T47D (cell line): ENCODE data around the gene MAD1L1.

ENCODE experiments used
- DNase-seq, 2 experiments: peaks; one replicate each; pipeline versions ENCODE4 v3.0.0 to v3.0.0-alpha.2; 2011 to 2012; ENCODE audit warnings: low read depth in 1 of 2, low spot score in 1 of 2
- JUND ChIP-seq: IDR thresholded peaks from 2 replicates; pipeline ENCODE4 v1.6.1; 2012; ENCODE audit warnings: low read depth
- in situ Hi-C: cut with HindIII; loops from 2 replicates; pipeline ENCODE4 v1.10.0; 2016; ENCODE audit warnings: low sequenced_read_pairs, low pct_unique_long_range_greater_than_20kb

Gene MAD1L1

GRCh38 chr7:1804310-1804709 is 428.4 kb downstream of the MAD1L1 start:
- in situ Hi-C loops = no loop called here
- no peak for DNase-seq
- TF ChIP-seq JUND = no peak

GRCh38 chr7:1802899-1803298 is 429.8 kb downstream of the MAD1L1 start:
- in situ Hi-C loops = no loop called here
- TF ChIP-seq JUND = no peak
- no peak for DNase-seq

GRCh38 chr7:1800902-1801301 is 431.8 kb downstream of the MAD1L1 start:
- TF ChIP-seq JUND = no peak
- DNase-seq = no peak
- in situ Hi-C loops = no loop called here

- no peak for TF ChIP-seq JUND
- no peak for DNase-seq
- in situ Hi-C loops = no loop called here
Observed at GRCh38 chr7:1798191-1798590, 434.6 kb downstream of the MAD1L1 start.

- no peak for TF ChIP-seq JUND
- in situ Hi-C loops = no loop called here
Observed at GRCh38 chr7:1794888-1795542, 437.7 kb downstream of the MAD1L1 start.

GRCh38 chr7:1787681-1788235 is 445.0 kb downstream of the MAD1L1 start:
- in situ Hi-C loops = no loop called here
- TF ChIP-seq JUND = no peak
- DNase-seq = no peak

More at GRCh38 chr7:1794888-1795542, 437.7 kb downstream of the MAD1L1 start:
- DNase-seq = no peak

GRCh38 chr7:1787241-1787640 is 445.5 kb downstream of the MAD1L1 start:
- no peak for DNase-seq
- in situ Hi-C loops = no loop called here
- TF ChIP-seq JUND = no peak

GRCh38 chr7:1785839-1786238 is 446.9 kb downstream of the MAD1L1 start:
- no peak for DNase-seq
- in situ Hi-C loops = no loop called here
- TF ChIP-seq JUND = no peak

GRCh38 chr7:1781369-1781768 is 451.4 kb downstream of the MAD1L1 start:
- no peak for TF ChIP-seq JUND
- in situ Hi-C loops = no loop called here
- DNase-seq = no peak

- TF ChIP-seq JUND = no peak
- DNase-seq = no peak
- in situ Hi-C loops = no loop called here
Observed at GRCh38 chr7:1779445-1779844, 453.3 kb downstream of the MAD1L1 start.

- TF ChIP-seq JUND = no peak
- no peak for DNase-seq
- in situ Hi-C loops = no loop called here
Observed at GRCh38 chr7:1777122-1777521, 455.6 kb downstream of the MAD1L1 start.

GRCh38 chr7:1775389-1775788 is 457.4 kb downstream of the MAD1L1 start:
- in situ Hi-C loops = no loop called here
- TF ChIP-seq JUND = no peak
- no peak for DNase-seq

GRCh38 chr7:1770331-1770730 is 462.4 kb downstream of the MAD1L1 start:
- in situ Hi-C loops = no loop called here
- DNase-seq = no peak
- TF ChIP-seq JUND = no peak
